KOPT-K1 (cell line): ENCODE measurements around the gene MYL1.

Source experiments
- H3K27ac ChIP-seq: fragments of 200-600 bp; sonication (generic); 2 replicates; pipeline ENCODE4 v1.5.1; 2016; ENCODE audit warnings: antibody characterized with exemption, mild to moderate bottlenecking, low read depth, low read length; ENCODE audit not compliant: poor library complexity, severe bottlenecking
- H3K36me3 ChIP-seq: fragments of 200-600 bp; sonication (generic); 2 replicates; pipeline ENCODE4 v1.5.1; 2017; ENCODE audit warnings: antibody characterized with exemption, mild to moderate bottlenecking, low read length, moderate library complexity; ENCODE audit not compliant: insufficient read depth
- H3K9me3 ChIP-seq: fragments of 200-600 bp; sonication (generic); 2 replicates; pipeline ENCODE4 v1.5.1; 2017; ENCODE audit warnings: antibody characterized with exemption, low read length, mild to moderate bottlenecking; ENCODE audit not compliant: insufficient read depth, poor library complexity, severe bottlenecking

The MYL1 gene

GRCh38 chr2:210299866-210300373, 15.1 kb downstream of the MYL1 start:
- H3K9me3 ChIP-seq: no peaks in the 10 kb centered on the region
- no peak overlapping the region for H3K27ac ChIP-seq
- H3K36me3 ChIP-seq: no peaks in the 10 kb centered on the region

- Histone ChIP-seq H3K27ac (no peak overlapping the region), H3K9me3 (no peaks in the 10 kb centered on the region), H3K36me3 (no peaks in the 10 kb centered on the region)
Measured at GRCh38 chr2:210288408-210288807, 26.6 kb downstream of the MYL1 start.

- Histone ChIP-seq H3K9me3 (no peaks in the 10 kb centered on the region), H3K27ac (no peak overlapping the region), H3K36me3 (no peaks in the 10 kb centered on the region)
Measured at GRCh38 chr2:210287301-210287700, 27.7 kb downstream of the MYL1 start.

- Histone ChIP-seq H3K36me3 (no peaks in the 10 kb centered on the region), H3K27ac (no peak overlapping the region), H3K9me3 (no peaks in the 10 kb centered on the region)
Measured at GRCh38 chr2:210286123-210286680, 28.8 kb downstream of the MYL1 start.

- Histone ChIP-seq H3K27ac (no peak overlapping the region), H3K9me3 (no peaks in the 10 kb centered on the region), H3K36me3 (no peaks in the 10 kb centered on the region)
Measured at GRCh38 chr2:210277133-210277532, 37.8 kb downstream of the MYL1 start.

GRCh38 chr2:210271300-210271699, 43.7 kb downstream of the MYL1 start:
- Histone ChIP-seq H3K9me3 (no peaks in the 10 kb centered on the region), H3K27ac (no peak overlapping the region), H3K36me3 (no peaks in the 10 kb centered on the region)

GRCh38 chr2:210269148-210269547, 45.8 kb downstream of the MYL1 start:
- Histone ChIP-seq H3K9me3 (no peaks in the 10 kb centered on the region), H3K36me3 (no peaks in the 10 kb centered on the region), H3K27ac (no peak overlapping the region)

- Histone ChIP-seq H3K9me3 (no peaks in the 10 kb centered on the region), H3K36me3 (no peaks in the 10 kb centered on the region), H3K27ac (no peak overlapping the region)
Measured at GRCh38 chr2:210268281-210268680, 46.7 kb downstream of the MYL1 start.

- H3K36me3 ChIP-seq: no peaks in the 10 kb centered on the region
- H3K9me3 ChIP-seq: no peaks in the 10 kb centered on the region
- H3K27ac ChIP-seq: no peak overlapping the region
Measured at GRCh38 chr2:210267698-210268097, 47.3 kb downstream of the MYL1 start.

- H3K36me3 ChIP-seq: no peaks in the 10 kb centered on the region
- H3K9me3 ChIP-seq: no peaks in the 10 kb centered on the region
- H3K27ac ChIP-seq: no peak overlapping the region
Measured at GRCh38 chr2:210264282-210264681, 50.7 kb downstream of the MYL1 start.

- no peaks in the 10 kb centered on the region for H3K36me3 ChIP-seq
- H3K27ac ChIP-seq: no peak overlapping the region
- no peaks in the 10 kb centered on the region for H3K9me3 ChIP-seq
Measured at GRCh38 chr2:210263841-210264240, 51.1 kb downstream of the MYL1 start.

- no peaks in the 10 kb centered on the region for H3K36me3 ChIP-seq
- H3K27ac ChIP-seq: no peak overlapping the region
- no peaks in the 10 kb centered on the region for H3K9me3 ChIP-seq
Measured at GRCh38 chr2:210262036-210262435, 52.9 kb downstream of the MYL1 start.

GRCh38 chr2:210259687-210260086, 55.3 kb downstream of the MYL1 start:
- no peak overlapping the region for H3K27ac ChIP-seq
- H3K36me3 ChIP-seq: no peaks in the 10 kb centered on the region
- no peaks in the 10 kb centered on the region for H3K9me3 ChIP-seq

GRCh38 chr2:210252699-210253606, 62.0 kb downstream of the MYL1 start:
- H3K36me3 ChIP-seq: no peaks in the 10 kb centered on the region
- no peak overlapping the region for H3K27ac ChIP-seq
- H3K9me3 ChIP-seq: no peaks in the 10 kb centered on the region

- H3K9me3 ChIP-seq: no peaks in the 10 kb centered on the region
- H3K27ac ChIP-seq: no peak overlapping the region
- H3K36me3 ChIP-seq: no peaks in the 10 kb centered on the region
Measured at GRCh38 chr2:210250622-210251021, 64.4 kb downstream of the MYL1 start.
